ENCODE measurements around the gene WARS2. TPM values are rescaled to one million over a fixed set of nuclear protein-coding genes. Genes with fewer than 3 reads are reported as not detected.

Gene WARS2
- total RNA-seq, 6 experiments from 2014 or later, result 4.3 to 8.7 (median 6.2) TPM

DNA sequence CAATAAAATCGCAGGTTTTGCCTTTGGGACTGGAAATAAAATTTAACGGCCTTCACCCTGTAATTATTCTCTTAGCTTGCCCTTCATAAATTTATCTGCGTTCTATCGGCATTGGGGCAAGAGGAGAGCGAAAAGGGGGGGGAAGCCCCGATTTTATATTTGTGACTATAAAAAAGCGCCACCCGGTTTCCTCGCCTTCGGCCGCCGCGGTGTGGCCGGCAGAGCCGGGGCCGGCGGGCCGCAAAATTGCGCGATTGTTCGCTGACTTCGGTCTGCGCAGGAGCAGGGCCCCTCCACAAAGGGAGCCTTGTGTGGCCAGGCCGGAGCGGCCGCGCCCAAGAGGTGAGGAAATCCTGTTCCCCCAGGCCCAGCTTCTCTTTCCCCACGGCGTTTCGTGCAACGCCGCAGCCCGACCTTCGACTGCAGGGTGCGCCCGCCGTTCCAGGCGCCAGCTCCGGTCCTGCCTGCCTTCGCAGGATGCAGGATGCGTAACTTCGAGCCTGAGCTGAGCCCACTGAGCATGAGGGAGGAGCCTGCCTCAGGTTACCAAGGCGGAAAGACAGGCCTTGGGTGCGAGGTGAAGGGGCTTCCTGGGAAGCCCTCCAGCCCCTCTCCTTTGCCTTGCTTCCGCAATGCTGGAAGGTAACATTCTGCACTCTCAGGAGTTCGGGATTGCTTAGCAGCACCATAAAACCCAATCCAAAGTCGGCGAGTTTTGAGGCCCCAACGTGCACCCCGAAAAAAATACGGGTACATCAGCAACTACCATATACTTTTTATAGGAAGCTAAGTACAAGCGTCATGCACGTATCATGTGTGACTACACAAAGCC is 147.4 kb downstream of the WARS2 start:
- Histone ChIP-seq H3K4me3 (no peak overlapping the region), H3K27me3 (peaks cover 13 to 66% of the 10 kb centered on the region in 2 donors), H3K9me3 (no peaks in the 10 kb centered on the region), H3K4me1 (no peaks in the 10 kb centered on the region), H3K36me3 (no peaks in the 10 kb centered on the region), H3K27ac (no peak overlapping the region)
- intact Hi-C loops (cut with DNase I), result no loop called here
- WGBS (ENCODE audit: insufficient coverage, low coverage, low lambda C conversion rate, missing lambda C conversion rate), result 11% methylated on average over 34 of the region's 53 CpGs
- DNase-seq (no peak), ATAC-seq (no peak)
- no peak for TF ChIP-seq CTCF (IDR thresholded peaks at IDR 0.05)
- no peak for TF ChIP-seq POLR2A (IDR thresholded peaks at IDR 0.05)

GRCh38 chr1:118992237-118992825 is 148.1 kb downstream of the WARS2 start:
- no peaks in the 10 kb centered on the region for H3K36me3 ChIP-seq
- no peak overlapping the region for H3K27ac ChIP-seq
- WGBS (ENCODE audit: insufficient coverage, low coverage, low lambda C conversion rate, missing lambda C conversion rate), result 8% methylated on average over 22 of the region's 22 CpGs
- H3K4me3 ChIP-seq, result no peak overlapping the region
- no peaks in the 10 kb centered on the region for H3K9me3 ChIP-seq
- TF ChIP-seq CTCF (IDR thresholded peaks at IDR 0.05) (no peak), POLR2A (IDR thresholded peaks at IDR 0.05) (no peak)
- DNase-seq (no peak), ATAC-seq (no peak)
- intact Hi-C loops (cut with DNase I), result no loop called here
- peaks cover 0 to 7% (median 0%) of the 10 kb centered on the region in 4 donors for H3K4me1 ChIP-seq
- peaks cover 19 to 65% of the 10 kb centered on the region in 2 donors for H3K27me3 ChIP-seq

DNA sequence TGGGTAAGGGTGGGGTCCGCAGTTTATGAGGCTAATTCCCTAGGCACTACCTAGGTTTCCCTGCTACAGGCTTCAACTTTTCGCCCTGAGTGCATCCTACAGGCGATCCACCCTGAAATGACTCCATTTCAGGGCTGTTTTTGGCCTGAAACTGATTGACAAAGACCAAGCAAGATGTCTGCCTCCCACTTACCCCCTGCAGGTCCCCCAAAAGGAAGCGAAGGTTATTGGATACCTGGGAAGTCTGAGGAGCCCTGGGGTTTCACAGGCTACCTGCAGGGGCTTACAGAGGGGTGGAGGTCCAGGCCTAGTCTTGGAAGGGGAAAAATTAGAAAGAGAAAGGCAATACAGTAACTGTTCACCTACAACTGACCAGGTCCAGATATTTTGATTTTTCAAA is 149.0 kb downstream of the WARS2 start:
- intact Hi-C loops (cut with DNase I), result no loop called here
- Histone ChIP-seq H3K36me3 (no peaks in the 10 kb centered on the region), H3K4me3 (no peak overlapping the region), H3K27me3 (peaks cover 24 to 74% of the 10 kb centered on the region in 2 donors), H3K9me3 (peaks cover 0 to 3% (median 0%) of the 10 kb centered on the region in 4 donors), H3K4me1 (peaks cover 0 to 11% (median 0%) of the 10 kb centered on the region in 4 donors), H3K27ac (no peak overlapping the region)
- DNase-seq (no peak), ATAC-seq (no peak)
- WGBS (ENCODE audit: insufficient coverage, low coverage, low lambda C conversion rate, missing lambda C conversion rate), result 0% methylated on average over 3 of the region's 4 CpGs
- TF ChIP-seq POLR2A (IDR thresholded peaks at IDR 0.05) (no peak), CTCF (IDR thresholded peaks at IDR 0.05) (no peak)

- intact Hi-C loops (cut with DNase I), result no loop called here
- peaks cover 26 to 77% of the 10 kb centered on the region in 2 donors for H3K27me3 ChIP-seq
- no peak overlapping the region for H3K27ac ChIP-seq
- no peak for DNase-seq
- WGBS (ENCODE audit: insufficient coverage, low coverage, low lambda C conversion rate, missing lambda C conversion rate), result 42% methylated on average over 7 of the region's 8 CpGs
- H3K36me3 ChIP-seq, result no peaks in the 10 kb centered on the region
- H3K9me3 ChIP-seq, result peaks cover 0 to 3% (median 0%) of the 10 kb centered on the region in 4 donors
- no peak overlapping the region for H3K4me3 ChIP-seq
- TF ChIP-seq CTCF (IDR thresholded peaks at IDR 0.05), result no peak
- no peak for TF ChIP-seq POLR2A (IDR thresholded peaks at IDR 0.05)
- ATAC-seq, result no peak
- peaks cover 0 to 11% (median 0%) of the 10 kb centered on the region in 4 donors for H3K4me1 ChIP-seq
Measured at GRCh38 chr1:118990513-118991152, 149.8 kb downstream of the WARS2 start.

All from right lobe of liver (tissue), 6 donors.